Thyroid gland (tissue), 4 donors: ENCODE data around the gene NR3C2.

ENCODE experiments used
- POLR2A ChIP-seq, 2 donors: fragments of 450-650 bp; IDR thresholded peaks; one replicate each; pipeline ENCODE4 v1.6.1; 2017; ENCODE audit warnings: antibody characterized with exemption in 2 of 2, mild to moderate bottlenecking in 2 of 2, moderate library complexity in 1 of 2
- TF ChIP-seq, protein P1 (sequence below), 6 experiments: fragments of 200-600 bp in 3 of 6; fragments of 450-650 bp in 3 of 6; sonication (generic) in 3 of 6; IDR thresholded peaks; one replicate each; pipeline ENCODE4 v1.5.1; 2016 to 2019; ENCODE audit warnings: antibody characterized with exemption in 6 of 6, mild to moderate bottlenecking in 2 of 6, inconsistent platforms in 1 of 6, moderate library complexity in 1 of 6

DNA sequence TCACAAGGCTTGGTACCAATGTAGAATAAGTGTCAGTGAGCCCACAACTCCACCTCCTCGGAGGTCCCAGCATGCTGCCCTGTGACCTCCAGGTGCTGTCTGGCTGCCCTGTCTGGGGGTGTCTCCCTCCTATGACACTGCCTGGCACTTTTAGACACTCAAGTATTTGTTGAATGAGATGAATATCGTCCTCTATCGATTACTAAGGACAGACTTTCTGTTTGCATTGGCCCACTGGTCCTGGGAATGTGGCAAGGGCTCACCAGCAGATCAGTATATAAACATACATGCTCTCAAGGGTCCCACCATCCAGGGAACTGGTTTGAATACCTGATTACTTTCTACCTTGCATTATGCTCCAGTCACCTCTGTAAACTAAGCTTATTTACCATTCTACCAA lies 333.0 kb downstream of the NR3C2 start:
- TF ChIP-seq, protein P1, sequence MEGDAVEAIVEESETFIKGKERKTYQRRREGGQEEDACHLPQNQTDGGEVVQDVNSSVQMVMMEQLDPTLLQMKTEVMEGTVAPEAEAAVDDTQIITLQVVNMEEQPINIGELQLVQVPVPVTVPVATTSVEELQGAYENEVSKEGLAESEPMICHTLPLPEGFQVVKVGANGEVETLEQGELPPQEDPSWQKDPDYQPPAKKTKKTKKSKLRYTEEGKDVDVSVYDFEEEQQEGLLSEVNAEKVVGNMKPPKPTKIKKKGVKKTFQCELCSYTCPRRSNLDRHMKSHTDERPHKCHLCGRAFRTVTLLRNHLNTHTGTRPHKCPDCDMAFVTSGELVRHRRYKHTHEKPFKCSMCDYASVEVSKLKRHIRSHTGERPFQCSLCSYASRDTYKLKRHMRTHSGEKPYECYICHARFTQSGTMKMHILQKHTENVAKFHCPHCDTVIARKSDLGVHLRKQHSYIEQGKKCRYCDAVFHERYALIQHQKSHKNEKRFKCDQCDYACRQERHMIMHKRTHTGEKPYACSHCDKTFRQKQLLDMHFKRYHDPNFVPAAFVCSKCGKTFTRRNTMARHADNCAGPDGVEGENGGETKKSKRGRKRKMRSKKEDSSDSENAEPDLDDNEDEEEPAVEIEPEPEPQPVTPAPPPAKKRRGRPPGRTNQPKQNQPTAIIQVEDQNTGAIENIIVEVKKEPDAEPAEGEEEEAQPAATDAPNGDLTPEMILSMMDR (IDR thresholded peaks at IDR 0.05) = no peak
- TF ChIP-seq POLR2A (IDR thresholded peaks at IDR 0.05) = no peak
